HG03139 (cell line): ENCODE measurements around the gene LGALS3.

Experiments
- ATAC-seq: cut with Tn5 transposase; IDR thresholded peaks from one replicate; pipeline ENCODE4 v1.9.1; 2021; ENCODE audit not compliant: unreplicated experiment

Gene LGALS3

GRCh38 chr14:55114720-55115119 lies 14.3 kb upstream of the LGALS3 start:
- ATAC-seq = no peak

GRCh38 chr14:55115460-55115859 lies 13.6 kb upstream of the LGALS3 start:
- ATAC-seq = no peak

- ATAC-seq = no peak
These were observed 13.2 kb upstream of the LGALS3 start for GRCh38 chr14:55115861-55116245.

- ATAC-seq = no peak
These were observed 12.6 kb upstream of the LGALS3 start for GRCh38 chr14:55116246-55117030.

- ATAC-seq = no peak
These were observed 11.1 kb upstream of the LGALS3 start for GRCh38 chr14:55117803-55118441.

- ATAC-seq = no peak
These were observed 10.3 kb upstream of the LGALS3 start for GRCh38 chr14:55118761-55119160.

GRCh38 chr14:55120571-55121495 lies 8.2 kb upstream of the LGALS3 start:
- ATAC-seq = no peak

GRCh38 chr14:55121628-55122439 lies 7.2 kb upstream of the LGALS3 start:
- ATAC-seq = no peak

GRCh38 chr14:55122440-55122986 lies 6.5 kb upstream of the LGALS3 start:
- no peak for ATAC-seq

- ATAC-seq = no peak
These were observed 6.0 kb upstream of the LGALS3 start for GRCh38 chr14:55123101-55123500.

- no peak for ATAC-seq
These were observed 5.0 kb upstream of the LGALS3 start for GRCh38 chr14:55123852-55124639.

GRCh38 chr14:55124774-55125386 lies 4.2 kb upstream of the LGALS3 start:
- ATAC-seq = no peak

GRCh38 chr14:55125403-55125802 lies 3.6 kb upstream of the LGALS3 start:
- no peak for ATAC-seq

- ATAC-seq = no peak
These were observed 3.0 kb upstream of the LGALS3 start for GRCh38 chr14:55126034-55126433.

- no peak for ATAC-seq
These were observed 2.1 kb upstream of the LGALS3 start for GRCh38 chr14:55126932-55127459.

GRCh38 chr14:55127460-55127951 lies 1.5 kb upstream of the LGALS3 start:
- no peak for ATAC-seq

GRCh38 chr14:55128386-55129085 lies 516 bp upstream of the LGALS3 start:
- ATAC-seq = no peak
